H1 (cell line): ENCODE results near the gene SSU72. TPM values are rescaled to one million over a fixed set of nuclear protein-coding genes. Genes with fewer than 3 reads are reported as not detected.

Source experiments
- CTCF ChIA-PET: fragments of 300-600 bp; sonication (Branson Sonifier 250); formaldehyde crosslinking; loops from one replicate; lab custom pipeline; 2021; ENCODE audit not compliant: partially characterized antibody; lab: Charles Lee
- POLR2A ChIA-PET: fragments of 300-600 bp; sonication (Branson Sonifier 250); formaldehyde crosslinking; loops from one replicate; lab custom pipeline; 2021; ENCODE audit warnings: inconsistent platforms; ENCODE audit not compliant: partially characterized antibody; lab: Charles Lee
- DNase-seq, 2 experiments: peaks; one replicate each; pipeline versions ENCODE4 v3.0.0 to v3.0.0-alpha.2; 2010 to 2022; ENCODE audit warnings: low spot score in 2 of 2, low read depth in 1 of 2, mixed read lengths in 1 of 2
- FAIRE-seq: peaks from 2 replicates; lab custom pipeline; 2011; peaks lifted over from hg19 to GRCh38; lab: Jason Lieb, UNC
- H2AFZ ChIP-seq: 2 replicates; pipeline ENCODE4 v1.8.1; 2012; ENCODE audit warnings: low read length, inconsistent platforms
- H2AK5ac ChIP-seq: 2 replicates; pipeline ENCODE4 v1.6.1; 2013; ENCODE audit warnings: low read depth, low read length
- H2BK120ac ChIP-seq: replicated peaks from 2 replicates; pipeline ENCODE3; 2013; ENCODE audit warnings: low read depth, low read length, inconsistent platforms
- H2BK12ac ChIP-seq: 2 replicates; pipeline ENCODE4 v1.6.1; 2013; ENCODE audit warnings: low read depth, low read length
- H2BK15ac ChIP-seq: 2 replicates; pipeline ENCODE4 v1.6.1; 2013; ENCODE audit warnings: low read length
- H2BK20ac ChIP-seq: 2 replicates; pipeline ENCODE4 v1.6.1; 2013; ENCODE audit warnings: low read length
- H2BK5ac ChIP-seq: 2 replicates; pipeline ENCODE4 v1.6.1; 2013; ENCODE audit warnings: low read depth, low read length
- H3K14ac ChIP-seq: 2 replicates; pipeline ENCODE4 v1.6.1; 2013; ENCODE audit warnings: inconsistent platforms; ENCODE audit not compliant: insufficient read length
- H3K18ac ChIP-seq: 2 replicates; pipeline ENCODE4 v1.6.1; 2013; ENCODE audit warnings: low read length; ENCODE audit errors: extremely low read depth
- H3K23ac ChIP-seq: 2 replicates; pipeline ENCODE4 v1.6.1; 2013; ENCODE audit warnings: inconsistent platforms; ENCODE audit not compliant: insufficient read length
- H3K23me2 ChIP-seq: 2 replicates; pipeline ENCODE4 v1.6.1; 2013; ENCODE audit warnings: low read depth, low read length
- H3K27ac ChIP-seq: 2 replicates; pipeline ENCODE4 v1.6.1; 2011; ENCODE audit warnings: low read depth, low read length, inconsistent platforms
- H3K27me3 ChIP-seq, 4 experiments: replicated peaks in 1 of 4; 1 replicate in 1 of 4; 2 replicates in 3 of 4; pipeline versions ENCODE4 v1.6.1 to v1.8.1; 2011 to 2013; ENCODE audit warnings: low read length in 3 of 4, mild to moderate bottlenecking in 3 of 4, inconsistent platforms in 2 of 4, mixed read lengths in 2 of 4, moderate library complexity in 1 of 4; ENCODE audit not compliant: control insufficient read depth in 3 of 4, insufficient read depth in 3 of 4; ENCODE audit errors: extremely low read depth in 1 of 4
- H3K36me3 ChIP-seq, 4 experiments: 2 replicates each; pipeline versions ENCODE4 v1.6.1 to v1.8.1; 2011 to 2013; ENCODE audit warnings: mild to moderate bottlenecking in 4 of 4, low read length in 3 of 4, moderate library complexity in 2 of 4, control low read depth in 1 of 4, inconsistent platforms in 1 of 4; ENCODE audit not compliant: insufficient read depth in 4 of 4, control insufficient read depth in 2 of 4
- H3K4ac ChIP-seq: replicated peaks from 2 replicates; pipeline ENCODE3; 2013; ENCODE audit warnings: low read length, low read depth, mixed read lengths, inconsistent platforms; ENCODE audit not compliant: insufficient read length
- H3K4me1 ChIP-seq, 4 experiments: replicated peaks in 1 of 4; 1 replicate in 1 of 4; 2 replicates in 3 of 4; pipeline versions ENCODE4 v1.6.1 to v1.8.1; 2011 to 2013; ENCODE audit warnings: low read length in 3 of 4, inconsistent platforms in 2 of 4, mixed read lengths in 1 of 4; ENCODE audit not compliant: insufficient read depth in 4 of 4, control insufficient read depth in 3 of 4
- H3K4me2 ChIP-seq, 2 experiments: 2 replicates each; pipeline versions ENCODE4 v1.6.1 to v1.8.1; 2011 to 2013; ENCODE audit warnings: low read depth in 2 of 2, low read length in 2 of 2, control low read depth in 1 of 2, inconsistent platforms in 1 of 2, mild to moderate bottlenecking in 1 of 2; ENCODE audit not compliant: insufficient read depth in 1 of 2
- H3K4me3 ChIP-seq, 4 experiments: fragments of 200-600, 300-600 bp in 1 of 4; sonication (generic), shearing (Covaris generic), sonication (Bioruptor Twin) in 1 of 4; 2 replicates each; pipeline versions ENCODE4 v1.5.1 to v1.8.1; 2011 to 2016; ENCODE audit warnings: low read length in 4 of 4, low read depth in 3 of 4, control low read depth in 2 of 4, inconsistent platforms in 2 of 4, mild to moderate bottlenecking in 2 of 4, mixed read lengths in 1 of 4, moderate library complexity in 1 of 4; ENCODE audit not compliant: insufficient read depth in 2 of 4; ENCODE audit errors: extremely low read depth in 1 of 4
- H3K56ac ChIP-seq: replicated peaks from 2 replicates; pipeline ENCODE3; 2013; ENCODE audit warnings: low read depth, mild to moderate bottlenecking, mixed read lengths, low read length, inconsistent platforms; ENCODE audit not compliant: insufficient read length
- H3K79me1 ChIP-seq: 2 replicates; pipeline ENCODE4 v1.6.1; 2013; ENCODE audit warnings: low read depth, low read length, control low read depth
- H3K79me2 ChIP-seq, 2 experiments: 2 replicates each; pipeline versions ENCODE4 v1.6.1 to v1.8.1; 2012 to 2013; ENCODE audit warnings: low read length in 2 of 2, mild to moderate bottlenecking in 2 of 2, inconsistent platforms in 1 of 2; ENCODE audit not compliant: insufficient read depth in 2 of 2, control insufficient read depth in 1 of 2
- H3K9ac ChIP-seq, 4 experiments: replicated peaks in 1 of 4; 1 replicate in 1 of 4; 2 replicates in 3 of 4; pipeline versions ENCODE4 v1.6.1 to v1.8.1; 2011 to 2013; ENCODE audit warnings: low read depth in 3 of 4, low read length in 3 of 4, control low read depth in 2 of 4, mild to moderate bottlenecking in 2 of 4, moderate library complexity in 2 of 4, inconsistent platforms in 1 of 4; ENCODE audit errors: extremely low read depth in 1 of 4
- H3K9me3 ChIP-seq, 2 experiments: 2 replicates each; pipeline versions ENCODE4 v1.6.1 to v1.8.1; 2012 to 2013; ENCODE audit warnings: mild to moderate bottlenecking in 2 of 2, moderate library complexity in 2 of 2, control low read depth in 1 of 2, inconsistent platforms in 1 of 2, low read depth in 1 of 2, low read length in 1 of 2, mixed read lengths in 1 of 2; ENCODE audit not compliant: insufficient read depth in 2 of 2
- H4K20me1 ChIP-seq, 2 experiments: replicated peaks in 1 of 2; 2 replicates each; pipeline versions ENCODE3 to v1.8.1; 2011 to 2013; ENCODE audit warnings: inconsistent platforms in 2 of 2, low read length in 2 of 2, mild to moderate bottlenecking in 1 of 2; ENCODE audit not compliant: insufficient read depth in 2 of 2, control insufficient read depth in 1 of 2
- H4K5ac ChIP-seq: 2 replicates; pipeline ENCODE4 v1.6.1; 2013; ENCODE audit warnings: low read length, low read depth, mixed read lengths, inconsistent platforms; ENCODE audit not compliant: insufficient read length
- H4K8ac ChIP-seq: 2 replicates; pipeline ENCODE4 v1.8.0; 2013; ENCODE audit warnings: mild to moderate bottlenecking, moderate library complexity, low read length, inconsistent platforms; ENCODE audit not compliant: insufficient read depth; ENCODE audit errors: extremely low read depth
- H4K91ac ChIP-seq: replicated peaks from 2 replicates; pipeline ENCODE3; 2013; ENCODE audit warnings: low read length, mixed read lengths, inconsistent platforms; ENCODE audit not compliant: insufficient read length
- EZH2 ChIP-seq: fragments of 200-600 bp; sonication (generic); IDR thresholded peaks from 2 replicates; pipeline ENCODE4 v1.7.1; 2012; ENCODE audit warnings: low read depth, mild to moderate bottlenecking, moderate library complexity, low read length, inconsistent platforms; ENCODE audit not compliant: severe bottlenecking
- FOSL1 ChIP-seq: IDR thresholded peaks from 2 replicates; pipeline ENCODE4 v1.6.1; 2011; ENCODE audit warnings: mild to moderate bottlenecking, low read depth, low read length, moderate library complexity; ENCODE audit not compliant: insufficient read depth
- RFX5 ChIP-seq: IDR thresholded peaks from 2 replicates; pipeline ENCODE4 v1.6.1; 2011; ENCODE audit warnings: low read depth, low read length, improper control_type of control experiment, borderline replicate concordance
- SIRT6 ChIP-seq: IDR thresholded peaks from one replicate; pipeline ENCODE4 v1.7.1; 2012; ENCODE audit warnings: low read length, inconsistent platforms
- TAF7 ChIP-seq: optimal IDR thresholded peaks from 2 replicates; pipeline ENCODE3; 2011; ENCODE audit warnings: low read depth, mild to moderate bottlenecking, inconsistent platforms, low read length, moderate library complexity, borderline replicate concordance
- WGBS, 2 experiments: shearing (Covaris generic) in 1 of 2; methylation state at CpG; one replicate each; pipeline versions ENCODE4 v1.1.6 to v1.1.7; 2013 to 2015; ENCODE audit warnings: low lambda C conversion rate in 2 of 2, mixed read lengths in 2 of 2, inconsistent platforms in 1 of 2, low coverage in 1 of 2, missing lambda C conversion rate in 1 of 2; ENCODE audit not compliant: insufficient replicate concordance in 2 of 2, insufficient coverage in 1 of 2, insufficient read length in 1 of 2; ENCODE audit errors: extremely low coverage in 1 of 2, missing lambda C conversion rate in 1 of 2; 5-methylcytosine and 5-hydroxymethylcytosine counted together
- polyA plus RNA-seq, 7 experiments: library from polyadenylated mRNA; depleted of rRNA in 3 of 7; stranded (reverse) in 5 of 7; unstranded in 2 of 7; fragments of >200 nt in 5 of 7; fragments of 200-250 nt in 2 of 7; gene quantifications; 1 replicate in 5 of 7; 2 replicates in 1 of 7; 4 replicates in 1 of 7; pipeline versions ENCODE4 v1.2.1 to v1.2.3, GENCODE V29; 2011 to 2013; ENCODE audit warnings: missing spikeins in 2 of 7, mixed read lengths in 2 of 7
- total RNA-seq: library from RNA; stranded (reverse); fragmentation: NEBNext Ultra II Directional; extraction: Animal tissue kit (Norgen Biotek cat#: 25700); gene quantifications from 2 replicates; pipeline ENCODE4 v1.2.1, GENCODE V29; 2021
- TF ChIP-seq, protein P1 (sequence below): IDR thresholded peaks from 2 replicates; pipeline ENCODE4 v1.6.1; 2011; ENCODE audit warnings: low read length, improper control_type of control experiment

SSU72 gene
- total and polyA plus RNA-seq, 2 of the 8 experiments (the other 6 are each of a cell fraction or from before 2014, with no cell fraction given), result 110 to 165 TPM

- H3K23me2 ChIP-seq, result peaks cover 6% of the 10 kb centered on the region; the same call in 1 of the 2 replicates
- no peak overlapping the region for H2AFZ ChIP-seq
- no peak overlapping the region for H2BK15ac ChIP-seq
- H2BK20ac ChIP-seq, result no peak overlapping the region
- H3K14ac ChIP-seq, result no peak overlapping the region
- peak overlapping the region; percentile 80 to 97 (median 92) for H3K4me3 ChIP-seq
- H3K18ac ChIP-seq, result no peak overlapping the region
- DNase-seq (no peak), FAIRE-seq (no peak)
- no peak overlapping the region; the same call in 1 of the 2 replicates for H4K8ac ChIP-seq
- H3K27ac ChIP-seq, result no peak overlapping the region
- peaks cover 3% of the 10 kb centered on the region for H3K79me1 ChIP-seq
- H4K5ac ChIP-seq, result no peak overlapping the region
- 56% methylated on average over 30 of the region's 30 CpGs; no CpG with 5 or more reads in 1 of the 2 experiments for WGBS, 2 experiments
- H4K20me1 ChIP-seq, result peaks cover 6 to 20% of the 10 kb centered on the region in 2 experiments
- 0 out of 2 replicates have a peak overlapping the region, but pooled peaks have one; percentile 8 for H2BK5ac ChIP-seq
- no peak overlapping the region for H4K91ac ChIP-seq
- POLR2A ChIA-PET, result interaction anchor here (0.8 to 4.6 kb wide), 12 partner anchors 10 to 289 kb away, joined by 3 to 34 read pairs (median 6); partner anchors contain the start of genes MMP23B and SSU72
- no peaks in the 10 kb centered on the region for H3K36me3 ChIP-seq
- no peak overlapping the region for H2AK5ac ChIP-seq
- peak overlapping the region; percentile 62 to 94 for H3K4me2 ChIP-seq
- TF ChIP-seq TAF7, result no peak
- TF ChIP-seq RFX5, result no peak
- TF ChIP-seq FOSL1, result no peak
- TF ChIP-seq, protein P1, sequence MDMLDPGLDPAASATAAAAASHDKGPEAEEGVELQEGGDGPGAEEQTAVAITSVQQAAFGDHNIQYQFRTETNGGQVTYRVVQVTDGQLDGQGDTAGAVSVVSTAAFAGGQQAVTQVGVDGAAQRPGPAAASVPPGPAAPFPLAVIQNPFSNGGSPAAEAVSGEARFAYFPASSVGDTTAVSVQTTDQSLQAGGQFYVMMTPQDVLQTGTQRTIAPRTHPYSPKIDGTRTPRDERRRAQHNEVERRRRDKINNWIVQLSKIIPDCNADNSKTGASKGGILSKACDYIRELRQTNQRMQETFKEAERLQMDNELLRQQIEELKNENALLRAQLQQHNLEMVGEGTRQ, result peak; percentile 29; the same call in 1 of the 2 replicates
- TF ChIP-seq SIRT6, result no peak
- TF ChIP-seq EZH2, result no peak
- no peak overlapping the region for H3K4ac ChIP-seq
- peak overlapping the region in 3 of 4 experiments; percentile 25 to 41 (median 25); a peak in 3 of 7 replicates for H3K9ac ChIP-seq
- no peaks in the 10 kb centered on the region; a peak in 1 of 7 replicates for H3K27me3 ChIP-seq
- H3K23ac ChIP-seq, result no peak overlapping the region
- no peak overlapping the region for H3K56ac ChIP-seq
- CTCF ChIA-PET, result interaction anchor here (1.0 to 2.2 kb wide), 7 partner anchors 12 to 73 kb away, joined by 3 to 10 read pairs (median 6); no protein-coding TSS in a partner anchor
- peaks cover 0 to 13% of the 10 kb centered on the region in 2 experiments; a peak in 2 of 4 replicates for H3K79me2 ChIP-seq
- H3K4me1 ChIP-seq, result peaks cover 0 to 13% (median 5%) of the 10 kb centered on the region in 4 experiments; a peak in 5 of 7 replicates
- no peaks in the 10 kb centered on the region for H3K9me3 ChIP-seq
- no peak overlapping the region for H2BK12ac ChIP-seq
- no peak overlapping the region for H2BK120ac ChIP-seq
Measured at GRCh38 chr1:1614204-1614953, 39.7 kb upstream of the SSU72 start.
